Skeletal muscle tissue (tissue), 5 donors: Measurements from ENCODE around the gene SLC22A17. TPM values are rescaled to one million over a fixed set of nuclear protein-coding genes. Genes with fewer than 3 reads are reported as not detected.

Experiments used
- H3K27ac ChIP-seq: one replicate; pipeline ENCODE4 v1.7.0; 2013; ENCODE audit warnings: mild to moderate bottlenecking, low read depth, low read length, inconsistent platforms
- H3K27me3 ChIP-seq, 3 donors: one replicate each; pipeline ENCODE4 v1.7.0; 2013; ENCODE audit warnings: low read length in 3 of 3; ENCODE audit not compliant: control insufficient read depth in 3 of 3, insufficient read depth in 3 of 3
- H3K36me3 ChIP-seq, 3 donors: one replicate each; pipeline ENCODE4 v1.7.0; 2013; ENCODE audit warnings: low read length in 3 of 3; ENCODE audit not compliant: control insufficient read depth in 3 of 3, insufficient read depth in 3 of 3
- H3K4me1 ChIP-seq, 3 donors: one replicate each; pipeline ENCODE4 v1.7.0; 2013; ENCODE audit warnings: low read length in 3 of 3, mild to moderate bottlenecking in 3 of 3; ENCODE audit not compliant: control insufficient read depth in 3 of 3, insufficient read depth in 3 of 3
- H3K4me3 ChIP-seq, 3 donors: one replicate each; pipeline ENCODE4 v1.7.0; 2013; ENCODE audit warnings: low read length in 3 of 3
- H3K9ac ChIP-seq, 3 donors: one replicate each; pipeline ENCODE4 v1.7.0; 2013; ENCODE audit warnings: low read length in 3 of 3, mild to moderate bottlenecking in 3 of 3, moderate library complexity in 2 of 3, low read depth in 1 of 3
- H3K9me3 ChIP-seq, 3 donors: one replicate each; pipeline ENCODE4 v1.7.0; 2013; ENCODE audit warnings: low read length in 3 of 3; ENCODE audit not compliant: control insufficient read depth in 3 of 3
- small RNA-seq: library from RNA; depleted of rRNA; stranded (forward); fragments of <200 nt; gene quantifications from one replicate; pipeline ENCODE3, GENCODE V24; 2014
- total RNA-seq: library from RNA; depleted of rRNA; stranded (reverse); fragments of >200 nt; gene quantifications from one replicate; pipeline ENCODE4 v1.2.3, GENCODE V29; 2014
- donor health status: Osteomylitis.

The SLC22A17 gene
- total RNA-seq, 1 donor from 2014 or later: 12.5 TPM

DNA sequence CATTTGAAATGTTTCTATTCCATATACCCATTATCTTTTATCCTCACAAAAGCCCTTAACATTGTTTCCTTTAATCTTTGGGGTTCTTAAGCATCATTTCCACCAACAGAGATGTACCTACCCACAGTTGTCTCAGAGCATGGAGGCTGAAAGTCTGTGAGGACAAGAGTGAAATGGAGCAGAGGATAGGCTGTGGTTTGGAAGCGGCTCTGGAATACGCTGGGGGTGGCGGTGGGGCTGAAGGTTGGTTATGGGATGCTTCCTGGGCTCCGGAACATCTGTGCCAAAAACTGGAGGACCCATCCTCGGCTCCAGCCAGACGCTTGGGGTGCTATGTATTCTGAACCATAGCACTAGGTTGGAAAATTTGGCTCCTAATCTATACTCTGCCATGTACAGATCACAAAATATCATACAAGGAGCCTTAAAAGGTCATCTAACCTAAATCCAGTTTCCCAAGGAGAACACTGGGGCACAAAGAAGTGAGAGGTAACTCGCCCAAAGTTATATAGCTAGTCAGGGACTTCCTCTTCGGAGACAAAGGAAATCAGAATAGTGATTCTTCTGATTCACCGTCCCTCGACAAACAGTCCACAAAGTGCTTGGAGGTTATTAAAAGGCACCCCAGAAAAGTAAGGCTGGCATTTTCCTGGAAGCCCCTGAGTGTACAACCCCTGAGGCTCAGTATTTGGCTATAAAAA is 52.6 kb downstream of the SLC22A17 start:
- H3K9me3 ChIP-seq: no peaks in the 10 kb centered on the region
- H3K27me3 ChIP-seq: no peaks in the 10 kb centered on the region
- peak overlapping the region; percentile 86 to 95 (median 92) for H3K9ac ChIP-seq
- H3K36me3 ChIP-seq: peaks cover 15 to 21% (median 18%) of the 10 kb centered on the region in 3 donors
- peak overlapping the region; percentile 97 for H3K27ac ChIP-seq
- H3K4me1 ChIP-seq: peaks cover 17 to 28% (median 21%) of the 10 kb centered on the region in 3 donors
- peak overlapping the region; percentile 84 to 89 (median 84) for H3K4me3 ChIP-seq

DNA sequence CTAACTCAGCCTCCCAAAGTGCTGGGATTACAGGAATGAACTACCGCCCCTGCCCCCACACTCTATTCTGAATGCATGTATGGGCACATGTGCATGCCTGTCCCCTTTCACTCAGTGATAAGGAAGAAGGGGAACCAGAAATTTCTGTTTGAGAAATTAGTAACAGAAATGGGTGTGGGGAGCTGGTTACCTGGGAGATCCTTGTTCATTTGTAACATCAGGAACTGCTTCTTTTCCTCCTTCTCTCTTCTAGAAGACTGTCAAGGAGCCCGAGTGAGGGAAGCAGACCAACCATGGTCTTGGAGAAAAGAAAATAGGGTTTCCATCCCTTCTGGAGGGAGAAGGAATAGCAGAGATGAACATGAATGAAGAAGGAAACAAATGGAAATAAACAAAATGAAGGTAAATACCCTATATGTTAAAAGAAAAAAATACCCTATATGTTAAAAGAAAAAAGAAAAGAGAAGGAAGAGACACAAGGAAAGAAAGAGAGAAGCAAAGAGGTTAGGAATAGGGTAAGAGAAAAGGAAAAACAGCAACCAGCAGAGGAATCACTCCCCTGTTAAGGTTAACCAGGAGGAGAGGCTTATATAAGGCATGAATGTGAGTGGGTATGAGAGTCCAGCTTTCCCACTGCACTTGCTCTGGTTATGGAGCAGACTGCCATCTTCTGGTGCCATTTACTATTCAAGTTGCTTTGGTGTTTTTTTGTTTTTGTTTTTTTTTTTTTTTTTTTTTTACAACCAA is 53.3 kb downstream of the SLC22A17 start:
- peak overlapping the region; percentile 97 for H3K27ac ChIP-seq

DNA sequence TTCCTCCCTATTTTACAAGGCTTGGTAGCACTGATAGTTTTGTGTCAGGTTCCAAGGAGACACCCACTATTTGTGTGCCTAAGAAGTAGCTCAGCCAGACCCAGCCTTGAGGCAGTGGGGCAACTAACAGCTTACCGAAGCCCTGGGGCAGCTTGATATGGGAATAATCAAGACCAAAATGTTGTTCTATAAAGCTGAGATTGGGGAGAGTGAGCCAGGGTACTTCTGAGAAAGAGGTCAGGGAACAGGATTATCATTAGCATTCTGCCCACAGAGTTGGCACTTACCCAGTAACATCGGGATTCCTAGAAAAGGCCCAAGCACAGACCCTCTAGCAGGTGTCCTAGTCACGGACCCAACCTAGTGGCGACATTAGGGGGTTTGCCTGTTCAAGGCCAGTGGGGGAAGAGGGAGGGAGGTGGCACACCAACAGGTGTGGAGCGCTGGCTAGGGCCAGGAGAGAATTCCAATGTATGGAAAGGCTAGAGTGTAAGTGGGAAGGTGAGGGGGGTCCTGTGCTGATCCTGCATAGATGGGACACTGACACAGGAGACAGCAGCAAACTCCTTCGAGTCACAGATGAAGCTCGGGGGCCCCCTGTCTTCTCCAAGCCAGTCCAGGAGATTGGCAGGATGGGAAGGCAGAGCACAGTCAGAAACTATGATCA is 54.9 kb downstream of the SLC22A17 start:
- no peaks in the 10 kb centered on the region for H3K9me3 ChIP-seq
- H3K9ac ChIP-seq: no peak overlapping the region
- H3K27me3 ChIP-seq: no peaks in the 10 kb centered on the region
- peaks cover 18 to 36% (median 20%) of the 10 kb centered on the region in 3 donors for H3K4me1 ChIP-seq
- H3K36me3 ChIP-seq: peaks cover 15 to 21% (median 18%) of the 10 kb centered on the region in 3 donors
- H3K4me3 ChIP-seq: no peak overlapping the region
- H3K27ac ChIP-seq: no peak overlapping the region

More for the DNA sequence above, 53.3 kb downstream of the SLC22A17 start:
- Histone ChIP-seq H3K36me3 (peaks cover 15 to 21% (median 18%) of the 10 kb centered on the region in 3 donors), H3K9me3 (no peaks in the 10 kb centered on the region), H3K4me3 (no peak overlapping the region), H3K9ac (peak overlapping the region in 2 of 3 donors; percentile 25 to 92), H3K27me3 (no peaks in the 10 kb centered on the region), H3K4me1 (peaks cover 18 to 34% (median 22%) of the 10 kb centered on the region in 3 donors)

DNA sequence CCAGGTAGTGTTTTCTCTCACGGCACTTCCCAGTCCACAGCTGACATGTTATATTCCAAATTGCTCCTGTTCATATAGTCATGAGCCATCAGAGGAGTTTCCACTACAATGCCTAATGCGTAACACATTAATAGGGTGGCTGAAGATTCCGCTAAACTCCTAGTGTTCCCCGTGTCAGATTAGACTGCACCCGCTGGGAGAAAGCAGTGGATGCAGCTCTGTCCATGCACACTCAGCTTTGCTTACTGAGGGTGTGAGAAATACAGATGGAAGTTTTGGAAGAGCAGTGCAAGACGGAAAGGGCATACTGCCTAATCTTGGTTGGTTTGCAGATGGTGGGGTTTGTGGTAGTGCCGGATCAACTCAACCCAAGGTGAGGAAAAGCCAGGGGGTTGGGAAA is 55.6 kb downstream of the SLC22A17 start:
- Histone ChIP-seq H3K27ac (no peak overlapping the region), H3K4me1 (peaks cover 18 to 32% (median 18%) of the 10 kb centered on the region in 3 donors), H3K27me3 (no peaks in the 10 kb centered on the region), H3K9me3 (no peaks in the 10 kb centered on the region), H3K4me3 (no peak overlapping the region), H3K36me3 (peaks cover 15 to 21% (median 18%) of the 10 kb centered on the region in 3 donors), H3K9ac (no peak overlapping the region)

Small RNA genes within 50 kb of the gene (small RNA-seq; reads per million reads assigned to genes)
- gene MIR208A: 0.37 reads per million, percentile 46 among the genes with 10 or more reads in this experiment

Other genes starting within 250 kb of the SLC22A17 start
- not detected for gene CIROP, start 247.9 kb downstream of the SLC22A17 start, total RNA-seq
- gene CEBPE, start 233.6 kb downstream of the SLC22A17 start, total RNA-seq: under 0.01 TPM
- 4.7 TPM for gene SLC7A8, start 169.2 kb downstream of the SLC22A17 start, total RNA-seq
- not detected for gene RNF212B, start 115.0 kb downstream of the SLC22A17 start, total RNA-seq
- gene HOMEZ, start 66.8 kb downstream of the SLC22A17 start, total RNA-seq: 5.7 TPM
- gene PPP1R3E, start 50.0 kb downstream of the SLC22A17 start, total RNA-seq: 2.6 TPM
- gene BCL2L2, start 46.1 kb downstream of the SLC22A17 start, total RNA-seq: 11.0 TPM
- 40.7 TPM for gene PABPN1, start 31.4 kb downstream of the SLC22A17 start, total RNA-seq
- 17.2 TPM for gene EFS, start 12.3 kb upstream of the SLC22A17 start, total RNA-seq
- not detected for gene IL25, start 19.9 kb upstream of the SLC22A17 start, total RNA-seq
- gene CMTM5, start 24.2 kb upstream of the SLC22A17 start, total RNA-seq: 2.1 TPM
- 2.1 TPM for gene MYH6, start 55.4 kb upstream of the SLC22A17 start, total RNA-seq
- 426 TPM for gene MYH7, start 82.8 kb upstream of the SLC22A17 start, total RNA-seq
- gene NGDN, start 116.8 kb upstream of the SLC22A17 start, total RNA-seq: 32.4 TPM
- not detected for gene ZFHX2, start 198.9 kb upstream of the SLC22A17 start, total RNA-seq
- 7.8 TPM for gene THTPA, start 203.4 kb upstream of the SLC22A17 start, total RNA-seq
- gene AP1G2, start 214.9 kb upstream of the SLC22A17 start, total RNA-seq: 8.4 TPM
- gene JPH4, start 225.9 kb upstream of the SLC22A17 start, total RNA-seq: 1.0 TPM